ENCODE data around the gene INTS14. TPM values are rescaled to one million over a fixed set of nuclear protein-coding genes. Genes with fewer than 3 reads are reported as not detected.

INTS14 gene
- total RNA-seq, 1 experiment from 2014 or later: 23.8 TPM

GRCh38 chr15:65603559-65603958 lies 7.4 kb downstream of the INTS14 start:
- Histone ChIP-seq H3K27me3 (ENCODE audit: low read length) (no peaks in the 10 kb centered on the region), H3K9ac (ENCODE audit: low read length) (no peak overlapping the region), H3K9me3 (ENCODE audit: low read length) (no peaks in the 10 kb centered on the region), H3K36me3 (ENCODE audit: low read depth, low read length) (peaks cover 16% of the 10 kb centered on the region; the same call in 1 of the 2 replicates), H3K4me2 (ENCODE audit: low read length) (no peak overlapping the region), H3F3A (ENCODE audit: low read length, unreplicated experiment) (no peaks in the 10 kb centered on the region), H3K79me2 (ENCODE audit: low read length) (peaks cover 13% of the 10 kb centered on the region), H3K4me1 (ENCODE audit: insufficient read depth, low read length) (peaks cover 4% of the 10 kb centered on the region; the same call in 1 of the 2 replicates), H3K4me3 (ENCODE audit: low read length) (no peak overlapping the region), H3K9me2 (replicated peaks; ENCODE audit: low read length) (no peaks in the 10 kb centered on the region), H3K27ac (ENCODE audit: low read length) (no peak overlapping the region), H4K20me1 (ENCODE audit: low read length) (no peaks in the 10 kb centered on the region), H2AFZ (ENCODE audit: low read length) (no peak overlapping the region)
- ChIA-PET CTCF (no interaction called here), POLR2A (ENCODE audit: unreplicated experiment) (no interaction called here)
- TF ChIP-seq EZH2phosphoT487 (IDR thresholded peaks at IDR 0.05; ENCODE audit: borderline replicate concordance, low read length) (no peak), EZH2 (IDR thresholded peaks at IDR 0.05; ENCODE audit: low read length, unreplicated experiment) (no peak)
- TF ChIP-seq, protein P1, sequence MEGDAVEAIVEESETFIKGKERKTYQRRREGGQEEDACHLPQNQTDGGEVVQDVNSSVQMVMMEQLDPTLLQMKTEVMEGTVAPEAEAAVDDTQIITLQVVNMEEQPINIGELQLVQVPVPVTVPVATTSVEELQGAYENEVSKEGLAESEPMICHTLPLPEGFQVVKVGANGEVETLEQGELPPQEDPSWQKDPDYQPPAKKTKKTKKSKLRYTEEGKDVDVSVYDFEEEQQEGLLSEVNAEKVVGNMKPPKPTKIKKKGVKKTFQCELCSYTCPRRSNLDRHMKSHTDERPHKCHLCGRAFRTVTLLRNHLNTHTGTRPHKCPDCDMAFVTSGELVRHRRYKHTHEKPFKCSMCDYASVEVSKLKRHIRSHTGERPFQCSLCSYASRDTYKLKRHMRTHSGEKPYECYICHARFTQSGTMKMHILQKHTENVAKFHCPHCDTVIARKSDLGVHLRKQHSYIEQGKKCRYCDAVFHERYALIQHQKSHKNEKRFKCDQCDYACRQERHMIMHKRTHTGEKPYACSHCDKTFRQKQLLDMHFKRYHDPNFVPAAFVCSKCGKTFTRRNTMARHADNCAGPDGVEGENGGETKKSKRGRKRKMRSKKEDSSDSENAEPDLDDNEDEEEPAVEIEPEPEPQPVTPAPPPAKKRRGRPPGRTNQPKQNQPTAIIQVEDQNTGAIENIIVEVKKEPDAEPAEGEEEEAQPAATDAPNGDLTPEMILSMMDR (conservative IDR thresholded peaks at IDR 0.05; ENCODE audit: low read depth, low read length): no peak
- DNase-seq: no peak
- ATAC-seq: no peak
- no TSS peak for BruUV-seq (replicated peaks)
- intact Hi-C loops (cut with micrococcal nuclease): no loop called here

- DNase-seq (no peak), ATAC-seq (no peak)
- Histone ChIP-seq H3K79me2 (ENCODE audit: low read length) (peaks cover 10% of the 10 kb centered on the region; the same call in 1 of the 2 replicates), H3K9ac (ENCODE audit: low read length) (no peak overlapping the region), H3K27me3 (ENCODE audit: low read length) (no peaks in the 10 kb centered on the region), H4K20me1 (ENCODE audit: low read length) (no peaks in the 10 kb centered on the region), H2AFZ (ENCODE audit: low read length) (no peak overlapping the region), H3K4me1 (ENCODE audit: insufficient read depth, low read length) (peaks cover 4% of the 10 kb centered on the region; the same call in 1 of the 2 replicates), H3K9me3 (ENCODE audit: low read length) (no peaks in the 10 kb centered on the region), H3K9me2 (replicated peaks; ENCODE audit: low read length) (no peaks in the 10 kb centered on the region), H3K4me2 (ENCODE audit: low read length) (no peak overlapping the region), H3K4me3 (ENCODE audit: low read length) (no peak overlapping the region), H3K27ac (ENCODE audit: low read length) (no peak overlapping the region), H3K36me3 (ENCODE audit: low read depth, low read length) (peaks cover 16% of the 10 kb centered on the region; the same call in 1 of the 2 replicates), H3F3A (ENCODE audit: low read length, unreplicated experiment) (no peaks in the 10 kb centered on the region)
- POLR2A ChIA-PET (ENCODE audit: unreplicated experiment): interaction anchor here (0.7 kb wide), 1 partner anchor 1678 kb away, joined by 3 read pairs; no protein-coding TSS in a partner anchor
- intact Hi-C loops (cut with micrococcal nuclease): no loop called here
- CTCF ChIA-PET: no interaction called here
- no TSS peak for BruUV-seq (replicated peaks)
- TF ChIP-seq EZH2phosphoT487 (IDR thresholded peaks at IDR 0.05; ENCODE audit: borderline replicate concordance, low read length) (no peak), EZH2 (IDR thresholded peaks at IDR 0.05; ENCODE audit: low read length, unreplicated experiment) (no peak)
- TF ChIP-seq, protein P1 (conservative IDR thresholded peaks at IDR 0.05; ENCODE audit: low read depth, low read length): no peak
Observed at GRCh38 chr15:65603134-65603533, 7.8 kb downstream of the INTS14 start.

- ATAC-seq: no peak
Observed at GRCh38 chr15:65599677-65600076, 11.3 kb downstream of the INTS14 start.

More at GRCh38 chr15:65599677-65600076, 11.3 kb downstream of the INTS14 start:
- Histone ChIP-seq H3K4me1 (ENCODE audit: insufficient read depth, low read length) (peaks cover 4% of the 10 kb centered on the region; the same call in 1 of the 2 replicates), H3K4me2 (ENCODE audit: low read length) (no peak overlapping the region), H3K9me3 (ENCODE audit: low read length) (no peaks in the 10 kb centered on the region), H4K20me1 (ENCODE audit: low read length) (no peaks in the 10 kb centered on the region), H3K79me2 (ENCODE audit: low read length) (no peaks in the 10 kb centered on the region), H3F3A (ENCODE audit: low read length, unreplicated experiment) (no peaks in the 10 kb centered on the region), H2AFZ (ENCODE audit: low read length) (no peak overlapping the region), H3K4me3 (ENCODE audit: low read length) (no peak overlapping the region), H3K36me3 (ENCODE audit: low read depth, low read length) (peaks cover 17% of the 10 kb centered on the region; the same call in 1 of the 2 replicates), H3K27me3 (ENCODE audit: low read length) (no peaks in the 10 kb centered on the region), H3K9ac (ENCODE audit: low read length) (no peak overlapping the region), H3K9me2 (replicated peaks; ENCODE audit: low read length) (no peaks in the 10 kb centered on the region), H3K27ac (ENCODE audit: low read length) (no peak overlapping the region)
- CTCF ChIA-PET: no interaction called here
- TF ChIP-seq EZH2 (IDR thresholded peaks at IDR 0.05; ENCODE audit: low read length, unreplicated experiment) (no peak), EZH2phosphoT487 (IDR thresholded peaks at IDR 0.05; ENCODE audit: borderline replicate concordance, low read length) (no peak)
- TF ChIP-seq, protein P1 (conservative IDR thresholded peaks at IDR 0.05; ENCODE audit: low read depth, low read length): no peak
- no peak for DNase-seq
- POLR2A ChIA-PET (ENCODE audit: unreplicated experiment): no interaction called here
- no TSS peak for BruUV-seq (replicated peaks)
- intact Hi-C loops (cut with micrococcal nuclease): no loop called here

Measured in PC-3 (cell line).